GM12878 (cell line): ENCODE measurements around the gene PTBP3. TPM values are rescaled to one million over a fixed set of nuclear protein-coding genes. Genes with fewer than 3 reads are reported as not detected.

Experiments used
- ATAC-seq: fragments of 200-7000 bp; cut with Tn5 transposase; 3 replicates; pipeline ENCODE4 v1.9.1; 2020; ENCODE audit warnings: mild to moderate bottlenecking, moderate library complexity
- BruUV-seq: library from RNA; stranded (reverse); fragments of 400-500 nt; replicated peaks from 2 replicates; lab custom pipeline; 2021; lab: Mats Ljungman, UMichigan
- CTCF ChIA-PET: fragments of 300-600 bp; sonication (Branson Sonifier 250); formaldehyde crosslinking; extraction: SDS; loops from one replicate; lab custom pipeline; 2021; ENCODE audit warnings: inconsistent platforms; lab: Yijun Ruan, JAX
- POLR2A ChIA-PET: fragments of 350-600 bp; formaldehyde crosslinking; extraction: SDS; loops from one replicate; lab custom pipeline; 2021; ENCODE audit warnings: inconsistent platforms; lab: Charles Lee
- RAD21 ChIA-PET: fragments of 300-600 bp; sonication (Branson Sonifier 250); formaldehyde crosslinking; loops from one replicate; lab custom pipeline; 2023; ENCODE audit warnings: antibody characterized with exemption; ENCODE audit not compliant: unreplicated experiment; lab: Charles Lee
- SMC1A ChIA-PET: fragments of 300-600 bp; sonication (Branson Sonifier 250); formaldehyde crosslinking; loops from one replicate; lab custom pipeline; 2023; ENCODE audit not compliant: unreplicated experiment, uncharacterized antibody; lab: Charles Lee
- DNase-seq: peaks from one replicate; pipeline ENCODE4 v3.0.0-alpha.2; 2011; ENCODE audit warnings: low read depth, low spot score
- FAIRE-seq: peaks from 3 replicates; lab custom pipeline; 2011; peaks lifted over from hg19 to GRCh38; lab: Jason Lieb, UNC
- H2AFZ ChIP-seq: 2 replicates; pipeline ENCODE4 v1.6.0; 2011; ENCODE audit warnings: low read depth, low read length, control low read depth; ENCODE audit not compliant: control insufficient read depth
- H3K27ac ChIP-seq: 2 replicates; pipeline ENCODE4 v1.5.1; 2011; ENCODE audit warnings: control low read depth; ENCODE audit not compliant: control insufficient read depth, insufficient read depth
- H3K27me3 ChIP-seq, 2 experiments: replicated peaks in 1 of 2; 2 replicates each; pipeline versions ENCODE4 v1.6.0 to v1.6.1; 2011; ENCODE audit warnings: low read length in 1 of 2; ENCODE audit not compliant: control insufficient read depth in 2 of 2, insufficient read depth in 2 of 2
- H3K36me3 ChIP-seq, 2 experiments: 2 replicates each; pipeline ENCODE4 v1.5.1; 2011; ENCODE audit warnings: low read length in 1 of 2; ENCODE audit not compliant: control insufficient read depth in 2 of 2, insufficient read depth in 2 of 2
- H3K4me1 ChIP-seq: 2 replicates; pipeline ENCODE4 v1.6.1; 2011; ENCODE audit warnings: mild to moderate bottlenecking, low read length, moderate library complexity, mixed read lengths; ENCODE audit not compliant: control insufficient read depth, insufficient read depth
- H3K4me2 ChIP-seq: 2 replicates; pipeline ENCODE4 v1.6.0; 2011; ENCODE audit warnings: control low read depth; ENCODE audit not compliant: control insufficient read depth, insufficient read depth
- H3K4me3 ChIP-seq: fragments of 200-600 bp; sonication (generic); 2 replicates; pipeline ENCODE4 v1.5.1; 2016
- H3K79me2 ChIP-seq: 2 replicates; pipeline ENCODE4 v1.6.0; 2011; ENCODE audit warnings: low read length; ENCODE audit not compliant: control insufficient read depth, insufficient read depth
- H3K9ac ChIP-seq: 2 replicates; pipeline ENCODE4 v1.8.0; 2011; ENCODE audit warnings: low read length, control low read depth, mixed read lengths; ENCODE audit not compliant: control insufficient read depth, insufficient read depth
- H3K9me3 ChIP-seq: replicated peaks from 3 replicates; pipeline ENCODE4 v1.5.1; 2011; ENCODE audit warnings: mild to moderate bottlenecking, low read length; ENCODE audit not compliant: control insufficient read depth, insufficient read depth
- H4K20me1 ChIP-seq: 2 replicates; pipeline ENCODE4 v1.6.0; 2011; ENCODE audit not compliant: control insufficient read depth, insufficient read depth
- CBX5 ChIP-seq: sonication (generic); IDR thresholded peaks from 2 replicates; pipeline ENCODE4 v1.6.1; 2016; ENCODE audit warnings: low read depth, moderate library complexity, mild to moderate bottlenecking, inconsistent platforms
- E2F8 ChIP-seq: fragments of 450-650 bp; IDR thresholded peaks from 2 replicates; pipeline ENCODE4 v1.6.1; 2018; ENCODE audit warnings: mild to moderate bottlenecking, low read depth, moderate library complexity; ENCODE audit not compliant: partially characterized antibody
- EED ChIP-seq: sonication (generic); IDR thresholded peaks from 2 replicates; pipeline ENCODE4 v1.6.1; 2016; ENCODE audit warnings: antibody characterized with exemption, low read depth
- HDAC6 ChIP-seq: fragments of 200-600 bp; sonication (generic); IDR thresholded peaks from one replicate; pipeline ENCODE4 v1.8.0; 2017; ENCODE audit warnings: antibody characterized with exemption; ENCODE audit not compliant: unreplicated experiment
- NFXL1 ChIP-seq: fragments of 450-650 bp; IDR thresholded peaks from 2 replicates; pipeline ENCODE4 v1.6.1; 2017; ENCODE audit warnings: antibody characterized with exemption, mild to moderate bottlenecking, borderline replicate concordance
- NR2C1 ChIP-seq: fragments of 450-650 bp; IDR thresholded peaks from 2 replicates; pipeline ENCODE4 v1.6.1; 2017; ENCODE audit warnings: antibody characterized with exemption, mild to moderate bottlenecking, moderate library complexity
- POLR2AphosphoS5 ChIP-seq: IDR thresholded peaks from 2 replicates; pipeline ENCODE4 v1.6.1; 2011; ENCODE audit warnings: mild to moderate bottlenecking, low read length, inconsistent platforms
- PRDM15 ChIP-seq: fragments of 450-650 bp; formaldehyde crosslinking; IDR thresholded peaks from 2 replicates; pipeline ENCODE4 v1.4.0; 2020; ENCODE audit warnings: mild to moderate bottlenecking, moderate library complexity
- RELB ChIP-seq: fragments of 450-650 bp; IDR thresholded peaks from 2 replicates; pipeline ENCODE4 v1.6.1; 2017; ENCODE audit warnings: low read depth, mild to moderate bottlenecking, moderate library complexity
- ZBTB40 ChIP-seq: fragments of 450-650 bp; IDR thresholded peaks from 2 replicates; pipeline ENCODE4 v1.6.1; 2016; ENCODE audit warnings: mild to moderate bottlenecking, moderate library complexity, borderline replicate concordance
- ZNF217 ChIP-seq: fragments of 450-650 bp; IDR thresholded peaks from 2 replicates; pipeline ENCODE4 v1.6.1; 2017; ENCODE audit warnings: antibody characterized with exemption, mild to moderate bottlenecking
- ZNF24 ChIP-seq: fragments of 450-650 bp; IDR thresholded peaks from 2 replicates; pipeline ENCODE4 v1.6.1; 2017; ENCODE audit warnings: antibody characterized with exemption, mild to moderate bottlenecking
- WGBS: methylation state at CpG from one replicate; pipeline ENCODE4 v1.1.6; 2016; ENCODE audit warnings: low lambda C conversion rate; ENCODE audit not compliant: insufficient replicate concordance, insufficient coverage; ENCODE audit errors: missing lambda C conversion rate; 5-methylcytosine and 5-hydroxymethylcytosine counted together
- in situ Hi-C: fragments of 300-500 bp; cut with MboI; formaldehyde crosslinking; loops from 9 replicates; pipeline ENCODE4 v1.14.3; 2018; ENCODE audit warnings: mixed read lengths
- intact Hi-C: fragments of 100-400 bp; cut with micrococcal nuclease; formaldehyde crosslinking; loops from one replicate; pipeline ENCODE4 v1.14.2; 2022; ENCODE audit not compliant: unreplicated experiment
- polyA plus RNA-seq, 11 experiments: library from polyadenylated mRNA; depleted of rRNA in 4 of 11; unstranded in 6 of 11; stranded (reverse) in 5 of 11; fragments of >200 nt; fragmentation: Nextera tagmentation in 4 of 11; fragmentation: Illumina TruSeq in 1 of 11; extraction: Ambion mirVana in 4 of 11; extraction: Trizol in 1 of 11; gene quantifications; 1 replicate in 1 of 11; 2 replicates in 10 of 11; pipeline versions ENCODE4 v1.2.1 to v1.2.3, GENCODE V29; 2011 to 2016; ENCODE audit warnings: inconsistent platforms in 2 of 11, missing spikeins in 2 of 11, low read depth in 1 of 11
- total RNA-seq, 4 experiments: library from RNA; depleted of rRNA in 3 of 4; stranded (reverse); fragments of >200 nt in 3 of 4; fragmentation: Illumina TruSeq in 1 of 4; extraction: Trizol in 1 of 4; gene quantifications; 2 replicates each; pipeline versions ENCODE4 v1.2.1 to v1.2.3, GENCODE V29; 2013 to 2021

The PTBP3 gene
- total and polyA plus RNA-seq, 10 of the 15 experiments (the other 5 are each of a cell fraction or from before 2014, with no cell fraction given) = 12.5 to 104 (median 52.7) TPM

GRCh38 chr9:112234779-112235178, 98.6 kb downstream of the PTBP3 start:
- Histone ChIP-seq H2AFZ (no peak overlapping the region), H3K9ac (no peak overlapping the region), H3K27me3 (no peaks in the 10 kb centered on the region), H3K9me3 (no peaks in the 10 kb centered on the region; the same call in 1 of the 3 replicates), H3K4me2 (no peak overlapping the region), H3K27ac (no peak overlapping the region), H3K4me3 (no peak overlapping the region), H3K79me2 (no peaks in the 10 kb centered on the region), H3K36me3 (peaks cover 0 to 7% of the 10 kb centered on the region in 2 experiments; a peak in 1 of 4 replicates), H4K20me1 (no peaks in the 10 kb centered on the region), H3K4me1 (no peaks in the 10 kb centered on the region)
- DNase-seq (no peak), ATAC-seq (no peak), FAIRE-seq (no peak)
- SMC1A ChIA-PET = interaction anchor here (0.8 to 1.8 kb wide), 3 partner anchors 9 to 27 kb away, joined by 3 to 5 read pairs (median 4); no protein-coding TSS in a partner anchor
- CTCF ChIA-PET = interaction anchor here (1.2 to 1.5 kb wide), 2 partner anchors 9 to 37 kb away, joined by 3 to 4 read pairs; no protein-coding TSS in a partner anchor
- POLR2A ChIA-PET = interaction anchor here (1.4 kb wide), 1 partner anchor 10 kb away, joined by 3 read pairs; no protein-coding TSS in a partner anchor
- BruUV-seq = no TSS peak
- in situ Hi-C loops = no loop called here
- intact Hi-C loops = no loop called here
- RAD21 ChIA-PET = no interaction called here
- 71% methylated on average over 4 of the region's 4 CpGs for WGBS
- TF ChIP-seq E2F8 (no peak), HDAC6 (no peak), NR2C1 (no peak), ZBTB40 (no peak), EED (no peak), ZNF24 (no peak), PRDM15 (CRISPR knock-in tag) (no peak), NFXL1 (no peak), POLR2AphosphoS5 (no peak), ZNF217 (no peak), CBX5 (no peak), RELB (no peak)
